Activated CD8-positive, alpha-beta memory T cell treated with anti-CD3 and anti-CD28 coated beads, Interleukin-2, amount 50 U/mL, for 48 hours (primary cell): ENCODE data around the gene MACROD2.
"Not testable (repeated sequence)": the region's sequence is repeated elsewhere in the genome, so short reads cannot be mapped to it uniquely, and the experiment has no call there.

Experiments
- DNase-seq: peaks from one replicate; pipeline ENCODE4 v3.0.0-alpha.2; 2020

The MACROD2 gene

DNA sequence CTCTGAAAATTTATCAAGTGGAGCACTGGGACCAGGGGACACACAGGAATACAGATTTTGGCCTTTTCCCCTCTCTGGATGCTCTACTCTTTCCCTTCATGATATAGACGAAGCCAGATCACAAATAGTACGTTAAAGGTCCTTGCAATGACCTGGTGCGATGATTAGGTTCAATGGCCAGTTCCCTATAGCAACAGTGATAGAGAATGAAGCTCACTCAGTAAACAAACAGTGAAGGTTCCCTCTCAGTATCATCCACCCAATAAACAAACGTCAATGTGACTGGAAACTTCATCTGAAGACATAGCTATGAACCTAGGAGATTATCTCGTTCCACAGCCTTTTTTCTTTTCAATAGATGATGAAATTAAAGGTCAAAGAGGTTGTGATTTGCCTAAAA lies 1981.7 kb downstream of the MACROD2 start:
- DNase-seq = no peak

DNA sequence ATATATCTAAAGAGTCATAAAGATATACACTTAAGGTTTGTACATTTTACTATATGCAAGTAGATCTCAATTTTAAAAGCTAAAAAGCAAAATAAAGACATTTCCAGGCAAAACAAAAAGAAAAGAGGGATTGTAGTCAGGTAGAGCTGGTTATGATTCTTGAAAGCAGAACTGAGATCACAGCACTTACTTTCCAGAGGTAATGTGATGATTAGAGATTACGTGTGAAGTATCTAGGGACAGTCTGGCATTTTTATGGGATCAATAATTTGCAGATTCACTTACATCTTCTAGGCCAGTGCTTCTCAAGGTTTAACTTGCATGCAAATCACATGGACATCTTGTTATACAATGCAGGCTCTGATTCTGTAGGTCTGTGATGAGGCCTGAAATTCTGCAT lies 1982.4 kb downstream of the MACROD2 start:
- no peak for DNase-seq

GRCh38 chr20:15985494-15986368 lies 1990.4 kb downstream of the MACROD2 start:
- DNase-seq = not testable (repeated sequence)

DNA sequence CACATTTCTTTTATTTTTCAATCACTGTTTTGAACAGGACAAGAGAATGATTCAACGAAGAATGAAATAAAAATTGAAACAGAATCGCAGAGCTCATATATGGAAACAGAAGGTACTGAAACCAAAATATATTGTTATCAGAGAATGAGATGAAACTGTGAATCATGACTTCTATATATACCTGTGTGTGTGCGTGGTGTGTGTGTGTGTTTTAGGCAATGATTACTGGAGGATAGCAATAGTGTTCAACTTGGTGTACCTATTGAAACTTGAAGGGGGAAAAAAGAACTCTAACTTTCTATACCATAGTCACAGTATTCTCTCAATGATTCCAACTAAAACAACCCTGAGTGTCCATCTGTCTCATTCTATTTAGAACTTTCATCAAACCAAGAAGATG lies 1991.4 kb downstream of the MACROD2 start:
- DNase-seq = no peak

DNA sequence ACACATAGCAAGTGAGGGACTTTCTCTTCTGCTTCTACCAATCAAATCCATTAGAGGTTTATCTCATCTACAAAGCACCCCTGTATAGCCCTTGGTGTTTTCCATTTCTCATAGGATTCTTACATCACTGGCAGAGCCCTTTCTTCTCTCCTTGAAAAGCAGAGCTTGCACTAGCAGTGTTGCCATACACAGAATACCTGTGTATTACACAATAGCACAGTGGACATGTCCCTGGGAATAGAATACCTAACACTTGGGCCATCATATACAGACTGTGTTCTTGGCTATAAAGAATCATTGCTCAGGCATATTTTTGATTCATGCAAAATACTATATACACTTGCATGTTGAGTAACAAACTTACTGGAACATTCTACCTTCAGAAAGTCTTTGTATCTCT lies 1996.0 kb downstream of the MACROD2 start:
- DNase-seq = no peak

GRCh38 chr20:15992564-15992963 lies 1997.2 kb downstream of the MACROD2 start:
- DNase-seq = no peak

- no peak for DNase-seq
Measured at GRCh38 chr20:16000112-16000511, 2004.8 kb downstream of the MACROD2 start.

DNA sequence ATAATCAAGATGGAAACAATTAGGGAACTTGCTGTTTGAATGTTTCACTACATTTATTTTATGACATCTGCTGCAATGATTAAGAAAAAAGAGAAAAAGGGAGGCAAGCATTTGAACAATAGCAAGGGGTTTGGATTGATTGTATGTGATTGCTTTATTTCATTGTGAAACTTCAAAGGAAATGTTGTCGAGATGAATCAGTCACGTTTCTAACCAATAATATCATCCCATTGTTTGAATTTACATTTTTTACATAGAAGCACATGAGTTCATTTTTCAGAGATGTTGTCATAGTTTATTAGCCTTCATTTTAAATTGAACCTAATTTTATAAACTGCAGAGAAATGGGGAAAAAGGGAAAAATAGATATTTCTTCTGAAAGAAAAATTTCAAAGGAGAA lies 2006.0 kb downstream of the MACROD2 start:
- DNase-seq = no peak

GRCh38 chr20:16003310-16003709 lies 2008.0 kb downstream of the MACROD2 start:
- DNase-seq = no peak

- DNase-seq = no peak
Measured at GRCh38 chr20:16004108-16004854, 2009.0 kb downstream of the MACROD2 start.

GRCh38 chr20:16005021-16005914 lies 2010.0 kb downstream of the MACROD2 start:
- DNase-seq = no peak

GRCh38 chr20:16005915-16006493 lies 2010.7 kb downstream of the MACROD2 start:
- no peak for DNase-seq

GRCh38 chr20:16007164-16007563 lies 2011.8 kb downstream of the MACROD2 start:
- DNase-seq = no peak

DNA sequence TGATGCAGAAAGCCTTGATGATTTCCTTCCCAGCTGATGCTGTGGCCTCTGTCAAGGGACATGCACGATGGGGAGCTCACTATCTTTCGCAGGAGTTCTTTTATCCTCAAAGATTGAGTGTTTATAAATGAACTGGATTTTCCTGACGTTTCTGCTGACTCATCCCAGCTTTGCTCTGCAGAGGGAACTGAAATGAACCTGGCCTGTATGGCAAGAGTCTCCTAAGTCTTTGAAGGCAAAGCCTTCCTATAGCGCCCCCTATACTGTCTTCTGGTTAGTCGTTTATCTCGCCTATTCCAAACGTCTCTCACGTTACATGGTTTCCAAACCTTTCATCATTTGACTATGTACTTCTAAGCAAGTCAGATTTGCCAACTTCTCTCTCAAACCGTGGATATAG lies 2012.6 kb downstream of the MACROD2 start:
- no peak for DNase-seq

- no peak for DNase-seq
Measured at GRCh38 chr20:16011056-16011455, 2015.7 kb downstream of the MACROD2 start.

- DNase-seq = no peak
Measured at GRCh38 chr20:16011519-16011918, 2016.2 kb downstream of the MACROD2 start.

DNA sequence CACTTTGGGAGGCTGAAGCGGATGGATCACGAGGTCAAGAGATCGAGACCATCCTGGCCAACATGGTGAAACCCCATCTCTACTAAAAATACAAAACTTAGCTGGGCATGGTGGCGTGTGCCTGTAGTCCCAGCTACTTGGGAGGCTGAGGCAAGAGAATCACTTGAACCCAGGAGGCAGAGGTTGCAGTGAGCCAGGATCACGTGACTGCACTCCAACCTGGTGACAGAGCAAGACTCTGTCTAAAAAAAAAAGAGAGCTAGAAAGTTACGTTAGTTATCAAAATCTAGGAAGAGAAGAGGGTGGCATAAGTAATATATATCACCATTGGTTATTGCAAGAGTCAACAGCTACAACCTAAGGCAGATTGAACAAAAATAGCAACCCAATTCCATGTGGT lies 2017.6 kb downstream of the MACROD2 start:
- DNase-seq = not testable (repeated sequence)

DNA sequence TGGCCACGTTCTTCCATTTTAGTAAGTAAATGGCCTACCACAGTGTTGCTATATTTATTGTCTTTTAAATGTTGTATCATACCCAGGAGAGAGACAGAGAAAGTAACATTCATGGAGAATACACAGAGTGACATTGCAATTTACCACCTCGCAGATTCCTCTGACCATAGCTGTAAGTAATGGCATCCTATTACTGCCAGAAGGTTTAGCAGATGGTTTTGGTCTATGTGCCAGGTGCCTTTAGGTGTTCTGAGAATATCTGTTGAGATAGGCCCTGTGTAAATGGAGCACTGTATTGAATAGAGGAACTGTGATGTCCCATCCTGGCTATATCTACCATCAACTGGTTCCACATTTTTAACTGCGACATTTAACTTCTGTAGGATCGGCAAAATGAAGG lies 2018.3 kb downstream of the MACROD2 start:
- no peak for DNase-seq

GRCh38 chr20:16014436-16014835 lies 2019.1 kb downstream of the MACROD2 start:
- no peak for DNase-seq

DNA sequence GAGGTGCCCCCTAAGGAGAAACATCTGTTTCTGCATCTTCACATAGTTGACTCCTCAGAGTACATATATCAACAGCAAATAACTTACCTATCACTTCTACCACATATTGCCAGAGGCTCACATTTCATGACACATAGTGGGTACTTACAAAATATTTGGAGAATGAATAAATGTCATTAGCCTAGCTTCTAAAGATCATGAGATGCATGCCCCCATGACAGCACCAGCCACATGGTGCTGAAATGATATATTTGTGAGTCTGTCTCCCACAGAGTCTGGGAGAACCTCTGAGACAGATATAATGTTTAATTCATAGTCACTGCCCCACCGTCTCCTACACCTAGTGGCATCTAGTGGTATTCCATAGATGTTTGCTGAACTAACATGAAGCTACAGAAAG lies 2022.3 kb downstream of the MACROD2 start:
- DNase-seq = no peak

GRCh38 chr20:16018881-16019280 lies 2023.6 kb downstream of the MACROD2 start:
- DNase-seq = no peak

- no peak for DNase-seq
Measured at GRCh38 chr20:16020971-16021370, 2025.7 kb downstream of the MACROD2 start.

DNA sequence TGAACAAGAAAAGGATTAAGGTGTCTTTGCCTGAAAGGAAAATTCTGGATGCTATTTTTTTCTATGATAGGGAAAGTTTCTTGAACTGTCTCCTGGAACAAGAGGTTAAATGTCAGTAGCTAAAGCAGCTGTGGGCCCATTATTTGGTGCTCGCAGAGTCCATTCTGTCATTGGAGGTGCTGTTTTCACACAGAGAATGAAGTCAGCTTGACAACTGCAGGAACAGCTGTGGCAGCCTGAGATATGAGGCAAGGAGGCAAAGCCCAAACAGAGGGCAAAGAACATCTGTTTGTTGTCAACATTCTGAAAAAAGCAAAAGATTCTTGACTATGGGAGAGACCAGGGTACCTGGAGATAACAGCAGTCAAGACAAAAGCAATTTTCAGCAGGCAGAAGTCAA lies 2029.8 kb downstream of the MACROD2 start:
- no peak for DNase-seq
